ENCODE measurements around the gene XRCC1. TPM values are rescaled to one million over a fixed set of nuclear protein-coding genes. Genes with fewer than 3 reads are reported as not detected.
A peak's percentile ranks its signal among the peaks of the same experiment; 100 is the strongest.

The XRCC1 gene
- total and polyA plus RNA-seq, 2 of the 8 experiments (the other 6 are each of a cell fraction or from before 2014, with no cell fraction given) = 42.5 to 44.4 TPM

GRCh38 chr19:43578787-43579186 lies 3.5 kb upstream of the XRCC1 start:
- Histone ChIP-seq H3K23me2 (ENCODE audit: low read depth, low read length) (peaks cover 25% of the 10 kb centered on the region), H3K9me3 (ENCODE audit: insufficient read depth in 2 of 2, low read depth in 1 of 2, low read length in 1 of 2) (no peaks in the 10 kb centered on the region), H2BK120ac (replicated peaks; ENCODE audit: low read depth, low read length) (no peak overlapping the region), H4K20me1 (replicated peaks in 1 of 2; ENCODE audit: control insufficient read depth in 1 of 2, insufficient read depth in 2 of 2, low read length in 2 of 2) (no peaks in the 10 kb centered on the region), H3K27me3 (replicated peaks in 1 of 4; ENCODE audit: control insufficient read depth in 3 of 4, extremely low read depth in 1 of 4, insufficient read depth in 3 of 4, low read length in 3 of 4) (no peaks in the 10 kb centered on the region), H3K36me3 (ENCODE audit: control insufficient read depth in 2 of 4, insufficient read depth in 4 of 4, low read length in 3 of 4) (no peaks in the 10 kb centered on the region), H2BK12ac (ENCODE audit: low read depth, low read length) (no peak overlapping the region), H4K8ac (ENCODE audit: extremely low read depth, insufficient read depth, low read length) (no peak overlapping the region), H2AFZ (ENCODE audit: low read length) (no peak overlapping the region), H4K91ac (replicated peaks; ENCODE audit: insufficient read length, low read length) (no peak overlapping the region), H3K4me1 (replicated peaks in 1 of 4; ENCODE audit: control insufficient read depth in 3 of 4, insufficient read depth in 4 of 4, low read length in 3 of 4) (peaks cover 0 to 19% (median 12%) of the 10 kb centered on the region in 4 experiments; a peak in 6 of 7 replicates), H3K4ac (replicated peaks; ENCODE audit: insufficient read length, low read depth, low read length) (no peak overlapping the region), H3K79me1 (ENCODE audit: low read depth, low read length) (peaks cover 9% of the 10 kb centered on the region), H3K18ac (ENCODE audit: extremely low read depth, low read length) (no peak overlapping the region), H2BK15ac (ENCODE audit: low read length) (no peak overlapping the region), H3K4me2 (ENCODE audit: insufficient read depth in 1 of 2, low read depth in 2 of 2, low read length in 2 of 2) (no peak overlapping the region; a peak in 1 of 4 replicates), H2BK20ac (ENCODE audit: low read length) (no peak overlapping the region), H3K4me3 (ENCODE audit: extremely low read depth in 1 of 4, insufficient read depth in 2 of 4, low read depth in 3 of 4, low read length in 4 of 4) (no peak overlapping the region), H4K5ac (ENCODE audit: insufficient read length, low read depth, low read length) (no peak overlapping the region), H3K56ac (replicated peaks; ENCODE audit: insufficient read length, low read depth, low read length) (no peak overlapping the region), H2AK5ac (ENCODE audit: low read depth, low read length) (no peak overlapping the region), H3K27ac (ENCODE audit: low read depth, low read length) (no peak overlapping the region), H3K79me2 (ENCODE audit: control insufficient read depth in 1 of 2, insufficient read depth in 2 of 2, low read length in 2 of 2) (peaks cover 0 to 8% of the 10 kb centered on the region in 2 experiments; a peak in 2 of 4 replicates), H2BK5ac (ENCODE audit: low read depth, low read length) (no peak overlapping the region), H3K14ac (ENCODE audit: insufficient read length) (no peak overlapping the region), H3K9ac (replicated peaks in 1 of 4; ENCODE audit: extremely low read depth in 1 of 4, low read depth in 3 of 4, low read length in 3 of 4) (peak overlapping the region in 1 of 4 experiments; percentile 32; a peak in 1 of 7 replicates), H3K23ac (ENCODE audit: insufficient read length) (no peak overlapping the region)
- WGBS, 2 experiments (ENCODE audit: extremely low coverage in 1 of 2, insufficient coverage in 1 of 2, insufficient read length in 1 of 2, insufficient replicate concordance in 2 of 2, low coverage in 1 of 2, low lambda C conversion rate in 2 of 2, missing lambda C conversion rate in 1 of 2) = 94% methylated on average over 3 of the region's 3 CpGs; no CpG with 5 or more reads in 1 of the 2 experiments
- CTCF ChIA-PET (ENCODE audit: partially characterized antibody) = interaction anchor here (1.0 to 3.3 kb wide), 2 partner anchors 16 to 23 kb away, joined by 3 to 25 read pairs; partner anchors contain the start of gene IRGQ
- POLR2A ChIA-PET (ENCODE audit: partially characterized antibody) = interaction anchor here (3.6 kb wide), 1 partner anchor 11 kb away, joined by 14 read pairs; no protein-coding TSS in a partner anchor
- DNase-seq (ENCODE audit: low read depth in 1 of 2, low spot score in 2 of 2) = no peak
- FAIRE-seq = no peak
- TF ChIP-seq RNF2 (IDR thresholded peaks at IDR 0.05; ENCODE audit: borderline replicate concordance, low read depth, low read length, missing control alignments, poor library complexity, severe bottlenecking) = no peak
- TF ChIP-seq RFX5 (IDR thresholded peaks at IDR 0.05; ENCODE audit: borderline replicate concordance, low read depth, low read length) = no peak
- no peak for TF ChIP-seq RAD21 (IDR thresholded peaks at IDR 0.05 in 1 of 2, conservative IDR thresholded peaks at IDR 0.05 in 1 of 2; ENCODE audit: low read depth in 2 of 2, low read length in 2 of 2)
- TF ChIP-seq GABPA (IDR thresholded peaks at IDR 0.05; ENCODE audit: borderline replicate concordance, insufficient read depth, low read length) = no peak
- TF ChIP-seq GTF2F1 (IDR thresholded peaks at IDR 0.05; ENCODE audit: borderline replicate concordance, low read depth, low read length) = no peak
- no peak for TF ChIP-seq CTBP2 (IDR thresholded peaks at IDR 0.05; ENCODE audit: borderline replicate concordance, insufficient read depth, insufficient read length, low read length)
- no peak for TF ChIP-seq BRCA1 (IDR thresholded peaks at IDR 0.05; ENCODE audit: low read depth, low read length)
- no peak for TF ChIP-seq NRF1 (IDR thresholded peaks at IDR 0.05; ENCODE audit: low read depth, low read length)
- TF ChIP-seq SUZ12 (IDR thresholded peaks at IDR 0.05; ENCODE audit: low read length) = no peak
- no peak for TF ChIP-seq POLR2AphosphoS5 (IDR thresholded peaks at IDR 0.05; ENCODE audit: low read depth, low read length)
- no peak for TF ChIP-seq USF2 (IDR thresholded peaks at IDR 0.05; ENCODE audit: low read length)
- no peak for TF ChIP-seq RXRA (IDR thresholded peaks at IDR 0.05; ENCODE audit: insufficient read depth, low read depth, low read length)
